Testis (tissue), 3 donors: ENCODE results near the gene RAB11A. TPM values are rescaled to one million over a fixed set of nuclear protein-coding genes. Genes with fewer than 3 reads are reported as not detected.

Source experiments
- DNase-seq: peaks from one replicate; pipeline ENCODE4 v3.0.0-alpha.2; 2019
- H3K27ac ChIP-seq, 2 donors: fragments of 200-600 bp; sonication (generic); one replicate each; pipeline ENCODE4 v1.5.1; 2019
- H3K27me3 ChIP-seq: fragments of 200-600 bp; sonication (generic); one replicate; pipeline ENCODE4 v1.5.1; 2019
- H3K36me3 ChIP-seq: fragments of 200-600 bp; sonication (generic); one replicate; pipeline ENCODE4 v1.5.1; 2017; ENCODE audit warnings: low read depth; ENCODE audit errors: missing control alignments
- H3K4me1 ChIP-seq: fragments of 200-600 bp; sonication (generic); one replicate; pipeline ENCODE4 v1.5.1; 2019
- H3K4me3 ChIP-seq, 2 donors: fragments of 200-600 bp; sonication (generic); one replicate each; pipeline ENCODE4 v1.5.1; 2017 to 2019
- H3K9me3 ChIP-seq: fragments of 200-600 bp; sonication (generic); one replicate; pipeline ENCODE4 v1.5.1; 2017
- CTCF ChIP-seq, 3 experiments: fragments of 450-650 bp in 2 of 3; fragments of 200-600 bp in 1 of 3; sonication (generic) in 1 of 3; IDR thresholded peaks; one replicate each; pipeline ENCODE4 v1.5.1; 2016 to 2019; ENCODE audit warnings: antibody characterized with exemption in 3 of 3, mild to moderate bottlenecking in 2 of 3, moderate library complexity in 1 of 3
- POLR2A ChIP-seq: fragments of 450-650 bp; IDR thresholded peaks from one replicate; pipeline ENCODE4 v1.6.1; 2017; ENCODE audit warnings: antibody characterized with exemption, mild to moderate bottlenecking, moderate library complexity
- WGBS, 2 donors: methylation state at CpG; one replicate each; pipeline ENCODE4 v1.1.5; 2018; 5-methylcytosine and 5-hydroxymethylcytosine counted together
- intact Hi-C: fragments of 100-400 bp; cut with DNase I; formaldehyde crosslinking; loops from one replicate; pipeline ENCODE4 v1.15.1; 2023; ENCODE audit warnings: low total_unique reads
- polyA plus RNA-seq: library from polyadenylated mRNA; stranded (reverse); fragments of 350-450 nt; fragmentation: Illumina TruSeq; extraction: RNeasy Lipid Tissue Mini Kit (QIAGEN cat#74804); gene quantifications from one replicate; pipeline ENCODE4 v1.2.3, GENCODE V29; 2014; ENCODE audit warnings: low read depth, low replicate concordance; ENCODE audit not compliant: insufficient read depth
- total RNA-seq, 2 donors: library from RNA; depleted of rRNA; stranded (reverse); fragments of >200 nt; gene quantifications; one replicate each; pipeline ENCODE4 v1.2.3, GENCODE V29; 2016

Gene RAB11A
- total and polyA plus RNA-seq, 3 donors from 2014 or later: 221 to 546 (median 307) TPM

DNA sequence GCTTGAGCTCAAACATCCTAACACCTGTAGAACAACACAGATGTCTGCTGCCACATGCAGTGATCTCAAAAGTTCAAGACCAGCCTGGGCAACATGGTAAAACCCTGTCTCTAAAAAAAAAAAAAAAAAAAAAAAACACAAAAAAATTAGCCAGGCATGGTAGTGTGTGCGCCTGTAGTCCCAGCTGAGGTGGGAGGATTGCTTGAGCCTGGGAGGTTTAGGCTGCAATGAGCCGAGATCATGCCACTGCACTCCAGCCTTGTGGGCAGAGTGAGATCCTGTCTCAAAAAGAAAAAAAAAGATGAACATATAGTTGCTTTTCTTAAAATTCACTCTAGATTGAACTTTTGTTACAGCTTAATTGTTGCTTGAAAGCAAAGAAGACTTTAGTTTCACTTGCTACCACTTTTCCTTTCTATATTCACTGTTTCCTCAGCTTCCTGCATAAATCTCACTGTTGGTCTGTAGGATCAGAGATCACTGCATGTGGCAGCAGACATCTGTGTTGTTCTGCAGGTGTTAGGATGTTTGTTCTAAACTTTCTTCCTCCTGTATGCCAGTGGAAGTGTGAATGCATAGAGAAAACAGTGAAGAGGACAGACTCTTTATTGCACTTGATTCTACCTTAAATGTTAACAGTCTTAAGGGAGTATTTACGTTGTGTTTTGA, 12.6 kb downstream of the RAB11A start:
- Histone ChIP-seq H3K36me3 (no peaks in the 10 kb centered on the region), H3K9me3 (no peaks in the 10 kb centered on the region), H3K27ac (no peak overlapping the region), H3K27me3 (no peaks in the 10 kb centered on the region), H3K4me1 (peaks cover 24% of the 10 kb centered on the region), H3K4me3 (no peak overlapping the region)
- 52 to 80% methylated on average over 3 of the region's 3 CpGs for WGBS, 2 donors
- DNase-seq: no peak
- intact Hi-C loops: no loop called here
- no peak for TF ChIP-seq CTCF (IDR thresholded peaks at IDR 0.05)
- TF ChIP-seq POLR2A: no peak

DNA sequence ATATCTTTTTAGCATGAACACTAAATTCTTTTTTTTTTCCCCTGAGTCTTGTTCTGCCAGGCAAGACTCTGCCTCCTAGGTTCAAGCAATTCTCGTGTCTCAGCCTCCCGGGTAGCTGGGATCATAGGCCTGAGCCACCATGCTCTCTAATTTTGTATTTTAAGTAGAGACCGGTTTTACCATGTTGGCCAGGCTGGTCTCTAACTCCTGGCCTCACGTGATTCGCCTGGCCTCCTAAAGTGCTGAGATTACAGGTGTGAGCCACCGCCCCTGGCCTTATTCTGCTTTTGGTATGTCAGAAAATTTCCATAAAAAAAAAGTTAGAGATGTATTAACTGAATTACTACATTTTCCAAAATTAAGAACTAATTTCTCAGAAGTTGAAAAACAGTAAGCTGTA, 14.3 kb downstream of the RAB11A start:
- no peak for DNase-seq
- no peaks in the 10 kb centered on the region for H3K36me3 ChIP-seq
- no peak for TF ChIP-seq CTCF (IDR thresholded peaks at IDR 0.05)
- TF ChIP-seq POLR2A: no peak
- no peak overlapping the region for H3K27ac ChIP-seq
- peaks cover 24% of the 10 kb centered on the region for H3K4me1 ChIP-seq
- intact Hi-C loops: no loop called here
- 83 to 87% methylated on average over 6 of the region's 6 CpGs for WGBS, 2 donors
- H3K27me3 ChIP-seq: no peaks in the 10 kb centered on the region
- no peak overlapping the region for H3K4me3 ChIP-seq
- no peaks in the 10 kb centered on the region for H3K9me3 ChIP-seq

GRCh38 chr15:65884511-65884910, 15.2 kb downstream of the RAB11A start:
- intact Hi-C loops: no loop called here
- H3K27me3 ChIP-seq: no peaks in the 10 kb centered on the region
- no peaks in the 10 kb centered on the region for H3K36me3 ChIP-seq
- H3K27ac ChIP-seq: no peak overlapping the region
- peaks cover 24% of the 10 kb centered on the region for H3K4me1 ChIP-seq
- DNase-seq: no peak
- no peaks in the 10 kb centered on the region for H3K9me3 ChIP-seq
- no peak overlapping the region for H3K4me3 ChIP-seq
- TF ChIP-seq CTCF (IDR thresholded peaks at IDR 0.05): no peak
- no peak for TF ChIP-seq POLR2A

- peaks cover 24% of the 10 kb centered on the region for H3K4me1 ChIP-seq
- no peaks in the 10 kb centered on the region for H3K27me3 ChIP-seq
- H3K27ac ChIP-seq: peak overlapping the region; percentile 22 to 31
- intact Hi-C loops: no loop called here
- TF ChIP-seq POLR2A (no peak), CTCF (IDR thresholded peaks at IDR 0.05) (no peak)
- no peak for DNase-seq
- H3K4me3 ChIP-seq: no peak overlapping the region
- H3K36me3 ChIP-seq: no peaks in the 10 kb centered on the region
- 45 to 63% methylated on average over 4 of the region's 4 CpGs for WGBS, 2 donors
- H3K9me3 ChIP-seq: no peaks in the 10 kb centered on the region
Measured at GRCh38 chr15:65885668-65886218, 16.5 kb downstream of the RAB11A start.

DNA sequence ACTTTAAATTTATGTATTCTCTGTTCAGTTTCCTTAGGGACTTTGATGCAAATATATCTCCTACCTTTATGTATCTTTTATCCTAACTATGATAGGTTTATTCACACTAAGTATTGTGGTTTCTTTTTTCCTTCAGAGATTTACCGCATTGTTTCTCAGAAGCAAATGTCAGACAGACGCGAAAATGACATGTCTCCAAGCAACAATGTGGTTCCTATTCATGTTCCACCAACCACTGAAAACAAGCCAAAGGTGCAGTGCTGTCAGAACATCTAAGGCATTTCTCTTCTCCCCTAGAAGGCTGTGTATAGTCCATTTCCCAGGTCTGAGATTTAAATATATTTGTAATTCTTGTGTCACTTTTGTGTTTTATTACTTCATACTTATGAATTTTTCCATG, 18.3 kb downstream of the RAB11A start:
- intact Hi-C loops: no loop called here
- no peaks in the 10 kb centered on the region for H3K27me3 ChIP-seq
- TF ChIP-seq CTCF (IDR thresholded peaks at IDR 0.05) (no peak), POLR2A (no peak)
- peaks cover 21% of the 10 kb centered on the region for H3K4me1 ChIP-seq
- WGBS, 2 donors: 85 to 90% methylated on average over 3 of the region's 3 CpGs
- DNase-seq: no peak
- no peak overlapping the region for H3K4me3 ChIP-seq
- no peaks in the 10 kb centered on the region for H3K36me3 ChIP-seq
- H3K9me3 ChIP-seq: no peaks in the 10 kb centered on the region
- no peak overlapping the region for H3K27ac ChIP-seq
